Cerebellar cortex (tissue), 1 donor: ENCODE results near the gene EPO.
"Not testable (repeated sequence)": the region's sequence is repeated elsewhere in the genome, so short reads cannot be mapped to it uniquely, and the experiment has no call there.

ENCODE experiments used
- DNase-seq: peaks from one replicate; pipeline ENCODE4 v3.0.0-alpha.2; 2015; ENCODE audit warnings: low spot score

The EPO gene

DNA sequence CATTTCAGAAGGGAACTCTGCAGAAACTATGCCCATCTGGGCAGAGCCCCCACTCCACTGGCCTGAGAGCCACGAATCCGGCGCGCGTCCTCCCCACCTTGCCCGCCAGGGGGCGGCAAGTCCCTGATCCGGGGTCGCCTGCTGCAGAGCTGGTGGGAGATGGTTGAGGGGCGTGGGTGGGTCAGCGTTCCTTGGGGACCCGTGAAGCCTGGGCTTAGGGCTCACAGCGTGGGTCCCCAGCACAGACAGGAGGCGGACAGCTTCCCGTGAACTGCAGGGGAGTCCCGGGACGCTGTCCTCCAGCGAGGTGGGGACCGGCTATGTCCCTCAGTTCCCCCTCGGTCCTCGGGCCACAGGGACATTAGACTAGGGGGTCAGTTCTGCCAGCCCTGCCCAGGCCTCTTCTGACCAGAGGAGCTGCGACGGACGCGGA lies 14.9 kb upstream of the EPO start:
- peak; percentile 66 for DNase-seq

- DNase-seq: peak; percentile 96
These were observed 14.3 kb upstream of the EPO start, which contains the start of gene POP7 for GRCh38 chr7:100705753-100706671. Gene POP7, plus strand, starts transcription at chr7:100706121. Its CDS starts 710 bp downstream, at chr7:100706831.

DNA sequence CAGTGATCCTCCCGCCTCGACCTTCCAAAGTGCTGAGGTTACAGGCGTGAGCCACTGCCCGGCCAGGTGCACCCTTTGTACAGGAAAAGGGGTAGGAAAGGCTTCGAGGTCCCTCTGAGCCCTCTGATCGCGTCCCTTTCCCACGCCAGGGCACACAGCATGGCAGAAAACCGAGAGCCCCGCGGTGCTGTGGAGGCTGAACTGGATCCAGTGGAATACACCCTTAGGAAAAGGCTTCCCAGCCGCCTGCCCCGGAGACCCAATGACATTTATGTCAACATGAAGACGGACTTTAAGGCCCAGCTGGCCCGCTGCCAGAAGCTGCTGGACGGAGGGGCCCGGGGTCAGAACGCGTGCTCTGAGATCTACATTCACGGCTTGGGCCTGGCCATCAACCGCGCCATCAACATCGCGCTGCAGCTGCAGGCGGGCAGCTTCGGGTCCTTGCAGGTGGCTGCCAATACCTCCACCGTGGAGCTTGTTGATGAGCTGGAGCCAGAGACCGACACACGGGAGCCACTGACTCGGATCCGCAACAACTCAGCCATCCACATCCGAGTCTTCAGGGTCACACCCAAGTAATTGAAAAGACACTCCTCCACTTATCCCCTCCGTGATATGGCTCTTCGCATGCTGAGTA lies 13.5 kb upstream of the EPO start:
- no peak for DNase-seq

DNA sequence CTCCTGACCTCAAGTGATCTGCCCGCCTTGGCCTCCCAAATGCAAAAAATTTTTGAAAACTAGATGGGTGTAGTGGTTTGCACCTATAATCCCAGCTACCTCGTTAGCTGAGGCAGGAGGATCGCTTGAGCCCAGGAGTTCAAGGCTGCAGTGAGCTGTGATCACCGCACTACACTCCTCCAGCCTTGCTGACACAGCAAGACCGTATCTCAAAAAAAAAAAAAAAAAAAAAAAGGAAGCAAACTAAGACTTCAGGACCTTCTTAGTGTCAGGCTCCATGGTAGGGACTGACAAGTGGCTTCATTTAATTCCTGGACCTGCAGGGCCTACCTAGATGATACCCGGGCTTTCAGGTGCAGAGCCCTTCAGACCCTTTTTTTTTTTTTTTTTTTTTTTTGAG lies 11.9 kb upstream of the EPO start:
- DNase-seq: no peak

- no peak for DNase-seq
These were observed 9.8 kb upstream of the EPO start for GRCh38 chr7:100710452-100710851.

DNA sequence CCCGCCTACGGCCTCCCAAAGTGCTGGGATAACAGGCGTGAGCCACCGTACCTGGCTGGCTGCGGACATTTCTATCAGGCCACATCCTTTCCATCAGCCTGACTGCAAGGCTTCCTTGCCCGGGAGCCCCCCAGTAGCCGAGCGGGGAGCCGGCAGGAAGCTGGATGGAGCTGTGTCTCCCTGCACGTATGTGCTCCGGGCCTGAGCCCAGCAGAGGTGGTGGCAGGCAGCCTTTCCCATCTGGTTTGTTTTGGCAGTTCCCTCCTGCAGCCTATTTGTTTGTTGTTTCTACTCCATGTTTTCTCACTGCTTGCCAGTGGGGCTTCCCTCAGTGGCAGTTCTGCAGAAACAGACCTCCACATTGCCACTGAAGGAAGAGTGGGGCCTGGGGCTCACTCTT lies 8.9 kb upstream of the EPO start:
- DNase-seq: no peak

DNA sequence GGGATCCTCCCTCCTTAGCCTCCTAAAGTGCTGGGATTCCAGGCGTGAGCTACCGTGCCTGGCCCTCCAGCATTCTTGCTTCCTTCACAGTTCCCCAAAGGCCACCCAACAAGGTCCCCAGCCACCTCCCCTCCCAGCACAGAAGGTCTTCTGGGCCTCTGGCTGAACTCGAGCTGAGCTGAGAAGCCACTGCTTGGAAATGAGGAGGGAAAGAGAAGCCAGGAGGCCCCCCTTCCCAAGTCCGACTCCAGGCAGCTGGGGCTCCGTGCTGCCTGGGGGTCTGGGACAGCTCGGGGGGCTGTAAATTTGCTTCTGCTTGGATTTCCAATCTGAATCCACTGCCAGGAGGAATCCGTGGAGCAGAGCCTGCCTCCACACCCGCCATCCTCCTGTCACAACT lies 5.5 kb upstream of the EPO start:
- DNase-seq: no peak

DNA sequence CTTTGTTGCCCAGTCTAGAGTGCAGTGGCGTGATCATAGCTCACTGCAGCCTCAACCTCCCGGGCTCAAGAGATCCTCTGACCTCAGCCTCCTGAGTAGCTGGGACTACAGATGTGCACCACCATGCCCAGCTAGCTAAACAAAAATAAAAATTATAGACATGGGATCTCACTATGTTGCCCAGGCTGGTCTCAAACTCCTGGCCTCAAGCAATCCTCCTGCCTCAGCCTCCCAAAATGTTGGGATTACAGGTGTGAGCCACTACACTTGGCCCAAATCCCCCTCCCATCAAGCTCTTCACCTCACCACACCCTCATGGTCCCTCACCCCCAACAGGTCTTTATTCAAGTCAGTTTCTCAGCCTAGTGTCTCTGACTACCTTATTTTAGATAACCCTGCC lies 3.2 kb upstream of the EPO start:
- not testable (repeated sequence) for DNase-seq

DNA sequence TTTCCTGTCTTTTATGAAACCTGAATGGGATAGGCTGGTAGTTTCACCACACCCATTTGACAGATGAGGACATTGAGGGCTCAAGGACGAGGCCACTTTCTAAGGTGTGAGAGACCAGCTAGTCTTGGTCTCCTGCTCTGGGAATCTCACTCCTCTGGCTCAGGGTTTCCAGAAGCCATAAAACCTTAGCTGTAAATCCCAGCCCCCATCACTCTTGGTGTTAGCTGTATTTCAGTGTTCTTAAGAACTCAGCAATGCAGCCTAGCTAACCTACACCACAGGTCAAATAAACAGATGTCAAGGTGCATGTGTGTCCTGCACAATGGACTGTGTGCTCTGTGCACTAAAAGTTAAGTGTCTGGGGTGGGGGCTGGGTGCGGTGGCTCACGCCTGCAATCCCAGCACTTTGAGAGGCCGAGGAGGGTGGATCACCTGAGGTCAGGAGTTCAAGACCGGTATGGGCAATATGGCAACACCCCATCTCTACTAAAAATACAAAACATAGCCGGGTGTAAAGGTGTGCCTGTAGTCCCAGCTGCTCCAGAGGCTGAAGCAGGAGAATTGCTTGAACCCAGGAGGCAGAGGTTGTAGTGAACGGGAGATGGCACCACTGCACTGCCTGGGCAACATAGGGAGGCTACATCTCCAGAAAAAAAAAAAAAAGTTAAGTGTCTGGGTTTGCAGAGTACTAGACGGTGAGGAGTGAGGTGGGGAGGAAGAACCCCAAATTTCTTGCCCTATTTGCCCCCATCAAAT lies 567 bp upstream of the EPO start:
- DNase-seq: no peak

- no peak for DNase-seq
These were observed 620 bp downstream of the EPO start for GRCh38 chr7:100720671-100721504.

DNA sequence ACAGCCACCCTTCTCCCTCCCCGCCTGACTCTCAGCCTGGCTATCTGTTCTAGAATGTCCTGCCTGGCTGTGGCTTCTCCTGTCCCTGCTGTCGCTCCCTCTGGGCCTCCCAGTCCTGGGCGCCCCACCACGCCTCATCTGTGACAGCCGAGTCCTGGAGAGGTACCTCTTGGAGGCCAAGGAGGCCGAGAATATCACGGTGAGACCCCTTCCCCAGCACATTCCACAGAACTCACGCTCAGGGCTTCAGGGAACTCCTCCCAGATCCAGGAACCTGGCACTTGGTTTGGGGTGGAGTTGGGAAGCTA lies 1.2 kb downstream of the EPO start:
- DNase-seq: no peak

DNA sequence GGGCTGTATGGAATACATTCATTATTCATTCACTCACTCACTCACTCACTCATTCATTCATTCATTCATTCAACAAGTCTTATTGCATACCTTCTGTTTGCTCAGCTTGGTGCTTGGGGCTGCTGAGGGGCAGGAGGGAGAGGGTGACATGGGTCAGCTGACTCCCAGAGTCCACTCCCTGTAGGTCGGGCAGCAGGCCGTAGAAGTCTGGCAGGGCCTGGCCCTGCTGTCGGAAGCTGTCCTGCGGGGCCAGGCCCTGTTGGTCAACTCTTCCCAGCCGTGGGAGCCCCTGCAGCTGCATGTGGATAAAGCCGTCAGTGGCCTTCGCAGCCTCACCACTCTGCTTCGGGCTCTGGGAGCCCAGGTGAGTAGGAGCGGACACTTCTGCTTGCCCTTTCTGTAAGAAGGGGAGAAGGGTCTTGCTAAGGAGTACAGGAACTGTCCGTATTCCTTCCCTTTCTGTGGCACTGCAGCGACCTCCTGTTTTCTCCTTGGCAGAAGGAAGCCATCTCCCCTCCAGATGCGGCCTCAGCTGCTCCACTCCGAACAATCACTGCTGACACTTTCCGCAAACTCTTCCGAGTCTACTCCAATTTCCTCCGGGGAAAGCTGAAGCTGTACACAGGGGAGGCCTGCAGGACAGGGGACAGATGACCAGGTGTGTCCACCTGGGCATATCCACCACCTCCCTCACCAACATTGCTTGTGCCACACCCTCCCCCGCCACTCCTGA lies 2.4 kb downstream of the EPO start:
- DNase-seq: no peak

DNA sequence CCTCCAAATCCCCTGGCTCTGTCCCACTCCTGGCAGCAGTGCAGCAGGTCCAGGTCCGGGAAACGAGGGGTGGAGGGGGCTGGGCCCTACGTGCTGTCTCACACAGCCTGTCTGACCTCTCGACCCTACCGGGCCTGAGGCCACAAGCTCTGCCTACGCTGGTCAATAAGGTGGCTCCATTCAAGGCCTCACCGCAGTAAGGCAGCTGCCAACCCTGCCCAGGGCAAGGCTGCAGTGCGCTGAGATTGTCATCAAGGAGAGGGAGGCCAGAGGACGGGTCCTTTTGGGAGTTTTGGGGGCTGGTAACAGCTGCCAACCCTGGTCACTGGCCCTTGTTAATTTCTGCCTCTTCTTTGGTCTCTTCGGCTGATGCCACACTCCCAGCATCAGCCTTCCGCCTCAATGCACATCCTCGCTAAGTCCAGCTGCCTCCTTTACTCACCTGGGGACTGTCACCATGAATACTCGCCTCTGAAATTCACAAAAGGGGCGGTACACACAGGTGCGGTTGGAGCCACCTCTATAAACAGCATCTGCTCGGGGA lies 3.5 kb downstream of the EPO start:
- DNase-seq: no peak

DNA sequence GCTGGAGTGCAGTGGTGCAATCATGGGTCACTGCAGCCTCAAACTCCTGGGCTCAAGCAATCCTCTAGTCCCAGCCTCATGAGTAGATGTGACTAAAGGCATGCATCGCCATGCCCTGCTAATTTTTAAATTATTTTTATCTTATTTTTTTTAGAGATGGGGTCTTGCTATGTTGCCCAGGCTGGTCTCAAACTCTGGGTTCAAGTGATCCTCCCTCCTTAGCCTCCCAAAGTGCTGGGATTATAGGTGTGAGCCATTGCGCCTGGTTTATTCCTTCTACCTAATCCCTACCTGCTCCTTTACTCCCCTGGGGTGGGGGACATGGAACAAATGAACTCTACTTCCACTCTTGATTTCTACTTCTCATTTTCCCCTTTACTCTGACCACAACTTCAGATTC lies 4.1 kb downstream of the EPO start:
- DNase-seq: not testable (repeated sequence)

DNA sequence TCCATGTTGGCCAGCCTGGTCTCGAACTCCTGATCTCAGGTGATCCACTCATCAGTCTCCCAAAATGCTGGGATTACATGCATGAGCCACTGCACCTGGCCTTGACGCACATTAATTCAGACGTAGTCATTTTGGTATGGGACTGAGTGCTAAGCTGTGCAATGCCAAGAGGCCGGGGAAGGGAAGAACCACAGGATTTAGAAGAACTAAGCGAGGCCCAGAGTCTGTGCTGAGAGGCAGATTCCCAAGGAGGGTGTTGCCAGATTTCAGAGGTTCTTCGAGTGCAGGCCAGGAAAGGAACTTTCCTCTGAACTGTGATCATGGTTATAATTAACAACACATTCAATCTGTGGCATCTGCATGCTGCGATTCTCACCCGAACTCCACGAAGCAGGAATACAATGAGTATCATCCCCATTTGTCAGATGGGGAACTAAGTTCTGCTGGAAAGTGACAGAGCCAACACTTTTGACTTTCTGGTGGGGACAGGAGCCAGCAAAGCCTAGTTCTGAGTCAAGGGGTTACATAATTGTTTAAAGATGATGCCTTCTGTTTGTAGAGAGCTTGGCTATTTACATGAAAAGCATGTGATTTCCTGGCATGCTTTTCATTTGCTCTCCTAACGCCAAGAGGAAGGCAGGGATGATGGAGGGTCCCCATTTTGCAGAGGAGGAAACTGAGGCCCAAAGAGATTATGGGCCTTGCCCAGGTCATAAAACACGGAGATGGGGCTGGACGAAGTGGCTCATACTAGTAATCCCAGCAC lies 6.9 kb downstream of the EPO start:
- no peak for DNase-seq

- DNase-seq: peak; percentile 7
These were observed 7.9 kb downstream of the EPO start for GRCh38 chr7:100728196-100728595.

GRCh38 chr7:100730136-100730800 lies 10.0 kb downstream of the EPO start:
- no peak for DNase-seq

DNA sequence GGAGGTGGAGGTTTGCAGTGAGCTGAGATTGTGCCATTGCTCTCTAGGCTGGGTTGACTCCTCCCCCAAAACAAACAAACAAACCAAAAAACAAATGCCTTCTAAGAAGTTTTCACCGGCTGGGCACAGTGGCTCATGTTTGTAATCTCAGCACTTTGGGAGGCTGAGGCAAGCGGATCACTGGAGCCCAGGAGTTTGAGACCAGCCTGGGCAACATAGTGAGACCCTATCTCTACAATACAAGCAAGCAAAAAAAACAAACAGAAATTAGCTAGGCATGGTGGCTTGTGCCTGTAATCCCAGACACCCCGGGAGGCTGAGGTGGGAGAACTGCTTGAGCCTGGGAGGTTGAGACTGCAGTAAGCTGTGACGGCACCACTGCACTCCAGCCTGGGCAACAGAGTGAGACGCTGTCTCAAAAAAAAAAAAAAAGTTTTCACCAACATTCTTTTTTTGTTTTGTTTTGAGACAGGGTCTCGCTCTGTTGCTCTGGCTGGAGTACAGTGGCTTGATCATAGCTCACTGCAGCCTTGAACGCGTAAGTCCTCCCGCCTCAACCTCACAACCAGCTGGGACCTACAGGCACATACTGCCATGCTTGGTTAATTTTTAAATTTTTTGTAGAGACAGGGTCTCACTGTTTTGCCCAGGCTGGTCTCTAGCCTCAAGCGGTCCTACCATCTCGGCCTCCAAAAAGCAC lies 11.8 kb downstream of the EPO start:
- no peak for DNase-seq

- DNase-seq: no peak
These were observed 15.5 kb downstream of the EPO start for GRCh38 chr7:100735730-100736129.
